Measurements from ENCODE around the gene IRX1. TPM values are rescaled to one million over a fixed set of nuclear protein-coding genes. Genes with fewer than 3 reads are reported as not detected.

The IRX1 gene
- polyA plus RNA-seq, 4 donors: 25.7 to 56.2 (median 31.3) TPM

GRCh38 chr5:3600106-3601060 is 4.8 kb downstream of the IRX1 start:
- no peak for DNase-seq (ENCODE audit: low read depth in 4 of 4, low spot score in 3 of 4)

- DNase-seq (ENCODE audit: low read depth in 4 of 4, low spot score in 3 of 4): no peak
These were observed 5.6 kb downstream of the IRX1 start for GRCh38 chr5:3601061-3601710.

- DNase-seq (ENCODE audit: low read depth in 4 of 4, low spot score in 3 of 4): no peak
These were observed 6.5 kb downstream of the IRX1 start for GRCh38 chr5:3601911-3602782.

GRCh38 chr5:3602785-3603502 is 7.3 kb downstream of the IRX1 start:
- DNase-seq (ENCODE audit: low read depth in 4 of 4, low spot score in 3 of 4): no peak

GRCh38 chr5:3604501-3604900 is 8.9 kb downstream of the IRX1 start:
- no peak for DNase-seq (ENCODE audit: low read depth in 4 of 4, low spot score in 3 of 4)

- DNase-seq (ENCODE audit: low read depth in 4 of 4, low spot score in 3 of 4): no peak
These were observed 9.8 kb downstream of the IRX1 start for GRCh38 chr5:3605298-3606010.

GRCh38 chr5:3606121-3606831 is 10.6 kb downstream of the IRX1 start:
- DNase-seq (ENCODE audit: low read depth in 4 of 4, low spot score in 3 of 4): no peak

- no peak for DNase-seq (ENCODE audit: low read depth in 4 of 4, low spot score in 3 of 4)
These were observed 12.0 kb downstream of the IRX1 start for GRCh38 chr5:3607541-3608181.

- DNase-seq (ENCODE audit: low read depth in 4 of 4, low spot score in 3 of 4): no peak
These were observed 13.6 kb downstream of the IRX1 start for GRCh38 chr5:3609120-3609681.

GRCh38 chr5:3612591-3613042 is 17.0 kb downstream of the IRX1 start:
- DNase-seq (ENCODE audit: low read depth in 4 of 4, low spot score in 3 of 4): no peak

GRCh38 chr5:3613726-3614125 is 18.1 kb downstream of the IRX1 start:
- DNase-seq (ENCODE audit: low read depth in 4 of 4, low spot score in 3 of 4): no peak

GRCh38 chr5:3615217-3615616 is 19.6 kb downstream of the IRX1 start:
- DNase-seq (ENCODE audit: low read depth in 4 of 4, low spot score in 3 of 4): no peak

- DNase-seq (ENCODE audit: low read depth in 4 of 4, low spot score in 3 of 4): no peak
These were observed 20.2 kb downstream of the IRX1 start for GRCh38 chr5:3615829-3616228.

GRCh38 chr5:3619579-3619978 is 23.9 kb downstream of the IRX1 start:
- no peak for DNase-seq (ENCODE audit: low read depth in 4 of 4, low spot score in 3 of 4)

- DNase-seq (ENCODE audit: low read depth in 4 of 4, low spot score in 3 of 4): no peak
These were observed 27.3 kb downstream of the IRX1 start for GRCh38 chr5:3622961-3623360.

- DNase-seq (ENCODE audit: low read depth in 4 of 4, low spot score in 3 of 4): no peak
These were observed 30.0 kb downstream of the IRX1 start for GRCh38 chr5:3625626-3626025.

GRCh38 chr5:3634061-3634460 is 38.4 kb downstream of the IRX1 start:
- no peak for DNase-seq (ENCODE audit: low read depth in 4 of 4, low spot score in 3 of 4)

- DNase-seq (ENCODE audit: low read depth in 4 of 4, low spot score in 3 of 4): no peak
These were observed 43.5 kb downstream of the IRX1 start for GRCh38 chr5:3639175-3639574.

Measured in right renal pelvis (tissue), 4 donors.